Keratinocyte (primary cell): Measurements from ENCODE around the gene STMN3.

Experiments used
- CTCF ChIP-seq, 3 experiments: IDR thresholded peaks in 1 of 3; conservative IDR thresholded peaks in 1 of 3; optimal IDR thresholded peaks in 1 of 3; 2 replicates in 2 of 3; 3 replicates in 1 of 3; pipeline versions ENCODE3 to v1.5.1; 2011; ENCODE audit warnings: low read length in 3 of 3, mild to moderate bottlenecking in 3 of 3, moderate library complexity in 2 of 3, control low read depth in 1 of 3, inconsistent platforms in 1 of 3; ENCODE audit not compliant: insufficient read depth in 2 of 3; ENCODE audit errors: extremely low read depth in 1 of 3
- EZH2 ChIP-seq: IDR thresholded peaks from one replicate; pipeline ENCODE4 v1.6.1; 2012; ENCODE audit warnings: inconsistent platforms, mild to moderate bottlenecking, low read length, moderate library complexity

- no peak for TF ChIP-seq CTCF (optimal IDR thresholded peaks at IDR 0.05 in 1 of 3, IDR thresholded peaks at IDR 0.05 in 1 of 3, conservative IDR thresholded peaks at IDR 0.05 in 1 of 3; ENCODE audit: extremely low read depth in 1 of 3, insufficient read depth in 2 of 3, low read length in 3 of 3)
- TF ChIP-seq EZH2 = no peak
Observed at GRCh38 chr20:63611646-63612045, 41.6 kb downstream of the STMN3 start.
